Uterus (tissue), 2 donors: ENCODE results near the gene RACGAP1.

Experiments used
- CTCF ChIP-seq, 4 experiments: fragments of 200-600 bp in 2 of 4; fragments of 450-650 bp in 2 of 4; sonication (generic) in 2 of 4; IDR thresholded peaks; one replicate each; pipeline ENCODE4 v1.5.1; 2016 to 2019; ENCODE audit warnings: antibody characterized with exemption in 4 of 4, mild to moderate bottlenecking in 2 of 4, moderate library complexity in 1 of 4
- POLR2A ChIP-seq, 2 donors: fragments of 450-650 bp; IDR thresholded peaks; one replicate each; pipeline ENCODE4 v1.6.1; 2016; ENCODE audit warnings: antibody characterized with exemption in 2 of 2, mild to moderate bottlenecking in 1 of 2, moderate library complexity in 1 of 2

DNA sequence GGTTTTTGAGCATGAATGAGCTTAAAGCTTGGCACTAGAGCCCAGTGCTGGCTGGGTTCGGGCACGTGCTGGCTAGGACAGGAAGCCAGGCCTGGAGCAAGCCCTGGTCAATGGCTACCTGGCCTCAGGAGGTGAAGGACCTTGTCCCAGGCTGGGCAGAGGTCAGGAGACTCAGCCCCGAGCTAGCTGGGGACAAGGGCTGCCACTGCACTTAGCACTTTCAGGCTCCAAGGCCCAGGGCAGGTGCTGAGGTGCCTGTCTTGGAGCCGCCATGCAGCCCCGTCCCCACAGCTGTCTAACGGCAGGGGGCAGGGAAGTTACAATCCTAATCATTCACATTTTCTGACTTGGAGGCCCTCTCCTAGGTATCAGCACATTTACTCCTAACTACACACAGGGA lies 56.8 kb downstream of the RACGAP1 start:
- TF ChIP-seq CTCF (IDR thresholded peaks at IDR 0.05) (no peak), POLR2A (IDR thresholded peaks at IDR 0.05) (no peak)
